Measurements from ENCODE around the gene REC114. TPM values are rescaled to one million over a fixed set of nuclear protein-coding genes. Genes with fewer than 3 reads are reported as not detected.

REC114 gene
- polyA plus RNA-seq, 2 donors = not detected

DNA sequence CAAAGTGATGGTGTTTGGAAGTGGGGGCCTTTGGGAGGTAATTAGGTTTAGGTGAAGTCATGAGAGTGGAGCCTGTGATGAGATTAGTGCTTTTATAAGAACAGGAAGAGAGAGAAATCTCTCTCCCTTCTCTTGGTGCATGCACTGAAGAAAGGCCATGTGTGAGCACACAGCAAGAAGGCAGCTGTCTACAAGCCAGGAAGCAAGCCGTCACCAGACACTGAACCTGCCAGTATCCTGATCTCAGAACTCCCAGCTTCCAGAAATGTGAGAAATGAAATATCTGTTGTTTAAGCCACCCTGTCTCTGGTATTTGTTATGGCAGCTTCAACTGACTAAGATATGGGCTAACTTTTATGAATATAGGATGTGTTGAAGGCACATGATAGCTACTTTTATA is 72.6 kb downstream of the REC114 start:
- H3K4me3 ChIP-seq (ENCODE audit: low read depth in 1 of 2, low read length in 2 of 2) = no peak overlapping the region
- H3K27ac ChIP-seq (ENCODE audit: low read depth in 2 of 2, low read length in 1 of 2) = no peak overlapping the region
- WGBS, 2 donors = 86 to 88% methylated on average over 1 of the region's 1 CpG
- no peaks in the 10 kb centered on the region for H3K36me3 ChIP-seq (ENCODE audit: control insufficient read depth in 2 of 2, insufficient read depth in 2 of 2, low read length in 1 of 2)
- H3K4me1 ChIP-seq (ENCODE audit: control insufficient read depth in 2 of 2, insufficient read depth in 2 of 2, low read length in 1 of 2) = no peaks in the 10 kb centered on the region
- H3K27me3 ChIP-seq (ENCODE audit: control insufficient read depth in 1 of 2, insufficient read depth in 2 of 2, low read length in 2 of 2) = no peaks in the 10 kb centered on the region
- no peaks in the 10 kb centered on the region for H3K9me3 ChIP-seq (ENCODE audit: control insufficient read depth in 2 of 2, insufficient read depth in 1 of 2, low read depth in 1 of 2, low read length in 1 of 2)

DNA sequence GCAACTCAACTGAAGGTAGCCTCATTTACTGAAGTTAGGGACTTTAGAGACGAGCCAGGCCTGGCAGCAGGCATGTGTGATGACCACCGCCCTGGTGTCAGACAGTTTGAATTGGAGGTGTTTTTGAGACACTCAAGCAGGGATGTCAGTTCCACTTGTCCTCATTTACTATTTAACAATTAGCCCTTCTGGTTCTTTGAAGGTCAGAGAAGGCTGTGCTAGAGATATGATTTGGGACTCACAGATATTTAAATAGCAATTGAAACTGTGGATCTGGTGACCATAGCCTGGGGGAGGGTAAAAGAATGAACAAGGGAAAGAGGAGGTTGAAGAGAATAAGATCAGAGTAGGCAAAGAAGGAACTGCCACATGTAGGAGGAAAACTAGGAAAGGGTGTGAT is 74.6 kb downstream of the REC114 start:
- no peaks in the 10 kb centered on the region for H3K9me3 ChIP-seq (ENCODE audit: control insufficient read depth in 2 of 2, insufficient read depth in 1 of 2, low read depth in 1 of 2, low read length in 1 of 2)
- no peaks in the 10 kb centered on the region for H3K4me1 ChIP-seq (ENCODE audit: control insufficient read depth in 2 of 2, insufficient read depth in 2 of 2, low read length in 1 of 2)
- no peak overlapping the region for H3K4me3 ChIP-seq (ENCODE audit: low read depth in 1 of 2, low read length in 2 of 2)
- H3K36me3 ChIP-seq (ENCODE audit: control insufficient read depth in 2 of 2, insufficient read depth in 2 of 2, low read length in 1 of 2) = no peaks in the 10 kb centered on the region
- no peaks in the 10 kb centered on the region for H3K27me3 ChIP-seq (ENCODE audit: control insufficient read depth in 1 of 2, insufficient read depth in 2 of 2, low read length in 2 of 2)
- WGBS, 2 donors = 87 to 88% methylated on average over 2 of the region's 2 CpGs
- no peak overlapping the region for H3K27ac ChIP-seq (ENCODE audit: low read depth in 2 of 2, low read length in 1 of 2)

DNA sequence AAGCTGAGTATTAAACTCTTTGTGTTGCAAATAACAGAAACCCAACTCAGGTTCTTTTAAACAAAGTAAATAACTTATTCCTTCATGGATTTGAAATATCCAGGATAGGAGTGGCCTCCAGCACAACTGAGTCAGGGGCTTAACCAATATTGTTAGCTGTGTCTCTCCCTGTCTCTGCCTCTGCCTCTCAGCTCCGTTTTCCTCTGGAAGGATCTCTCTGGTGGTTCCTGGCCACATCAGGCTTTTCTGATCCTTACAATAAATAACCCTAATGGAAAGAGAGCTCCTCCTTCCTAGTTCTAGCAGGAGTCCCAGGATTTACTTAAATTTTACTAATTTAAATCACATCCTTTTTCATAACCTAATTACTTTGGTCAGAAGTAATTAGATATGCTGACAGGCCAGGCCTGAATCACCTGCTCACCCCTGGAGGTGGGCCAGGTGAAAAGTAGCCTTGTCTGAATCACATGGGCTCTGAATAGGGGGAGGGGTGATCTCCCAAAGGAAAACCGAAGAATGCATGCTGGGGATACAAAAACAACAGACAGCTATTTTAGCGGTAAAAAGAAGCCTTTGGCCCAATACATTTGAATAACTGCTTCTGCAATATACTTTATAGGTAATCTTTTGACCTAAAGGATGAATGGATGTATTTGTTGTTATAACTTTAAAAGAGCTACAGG is 75.4 kb downstream of the REC114 start:
- Histone ChIP-seq H3K27ac (ENCODE audit: low read depth in 2 of 2, low read length in 1 of 2) (no peak overlapping the region), H3K27me3 (ENCODE audit: control insufficient read depth in 1 of 2, insufficient read depth in 2 of 2, low read length in 2 of 2) (no peaks in the 10 kb centered on the region), H3K4me3 (ENCODE audit: low read depth in 1 of 2, low read length in 2 of 2) (no peak overlapping the region), H3K4me1 (ENCODE audit: control insufficient read depth in 2 of 2, insufficient read depth in 2 of 2, low read length in 1 of 2) (no peaks in the 10 kb centered on the region), H3K36me3 (ENCODE audit: control insufficient read depth in 2 of 2, insufficient read depth in 2 of 2, low read length in 1 of 2) (no peaks in the 10 kb centered on the region), H3K9me3 (ENCODE audit: control insufficient read depth in 2 of 2, insufficient read depth in 1 of 2, low read depth in 1 of 2, low read length in 1 of 2) (no peaks in the 10 kb centered on the region)
- 59 to 66% methylated on average over 3 of the region's 3 CpGs for WGBS, 2 donors

DNA sequence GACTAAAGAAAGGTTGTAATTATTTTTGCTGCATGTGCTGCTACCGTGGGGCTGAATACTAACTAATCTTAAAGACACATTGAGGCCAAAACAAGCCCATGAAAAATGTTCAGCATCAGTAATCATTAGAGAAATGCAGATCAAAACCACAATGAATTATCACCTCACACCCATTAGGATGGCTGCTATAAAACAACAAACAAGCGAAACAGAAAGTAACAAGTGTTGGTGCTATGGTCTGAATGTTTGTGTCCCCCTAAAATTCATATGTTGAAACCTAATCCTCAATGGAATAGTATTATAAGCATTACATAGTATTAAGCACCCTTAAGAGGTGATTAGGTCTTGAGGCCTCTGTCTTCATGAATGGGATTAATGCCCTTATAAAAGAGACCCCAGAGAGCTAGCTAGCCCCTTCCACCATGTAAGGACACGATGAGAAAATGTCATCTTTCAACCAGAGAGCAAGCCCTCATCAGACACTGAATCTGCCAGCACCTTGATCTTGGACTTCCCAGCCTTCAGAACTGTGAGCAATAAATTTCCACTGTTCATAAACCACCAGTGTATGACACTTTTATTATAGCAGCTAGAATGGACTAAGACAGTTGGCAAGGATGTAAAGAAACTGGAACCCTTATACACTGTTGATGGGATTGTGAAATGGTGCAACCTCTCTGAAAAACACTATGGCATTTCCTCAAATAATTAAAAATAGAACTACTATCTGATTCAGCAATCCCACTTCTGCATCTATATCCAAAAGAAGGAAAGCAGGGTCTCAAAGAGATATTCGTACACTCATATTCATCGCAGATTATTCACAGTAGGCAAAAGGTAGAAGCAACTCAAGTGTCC is 76.1 kb downstream of the REC114 start:
- WGBS, 2 donors = 88 to 89% methylated on average over 5 of the region's 5 CpGs
- no peak overlapping the region for H3K27ac ChIP-seq (ENCODE audit: low read depth in 2 of 2, low read length in 1 of 2)
- H3K4me1 ChIP-seq (ENCODE audit: control insufficient read depth in 2 of 2, insufficient read depth in 2 of 2, low read length in 1 of 2) = no peaks in the 10 kb centered on the region
- H3K36me3 ChIP-seq (ENCODE audit: control insufficient read depth in 2 of 2, insufficient read depth in 2 of 2, low read length in 1 of 2) = no peaks in the 10 kb centered on the region
- no peak overlapping the region for H3K4me3 ChIP-seq (ENCODE audit: low read depth in 1 of 2, low read length in 2 of 2)
- no peaks in the 10 kb centered on the region for H3K27me3 ChIP-seq (ENCODE audit: control insufficient read depth in 1 of 2, insufficient read depth in 2 of 2, low read length in 2 of 2)
- H3K9me3 ChIP-seq (ENCODE audit: control insufficient read depth in 2 of 2, insufficient read depth in 1 of 2, low read depth in 1 of 2, low read length in 1 of 2) = no peaks in the 10 kb centered on the region

DNA sequence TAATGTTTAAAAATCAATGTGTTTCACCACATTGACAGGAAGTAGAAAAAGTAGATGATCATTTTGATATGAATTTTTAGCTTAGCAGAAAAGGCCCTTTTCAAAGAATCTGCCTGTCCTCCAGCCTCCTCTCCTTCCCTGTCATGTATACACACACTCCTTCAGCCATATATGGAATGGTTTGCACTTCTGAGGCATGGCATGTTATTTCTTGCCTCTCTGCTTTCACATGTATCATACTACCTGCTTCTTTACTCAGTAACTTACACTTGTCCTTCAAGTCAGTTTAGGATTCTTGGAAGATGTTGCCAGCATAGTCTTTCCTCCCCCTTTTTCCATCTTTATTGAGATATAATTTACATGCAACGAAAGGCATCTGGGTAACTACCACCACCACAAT is 79.0 kb downstream of the REC114 start:
- WGBS, 2 donors = 69 to 76% methylated on average over 1 of the region's 1 CpG
- H3K36me3 ChIP-seq (ENCODE audit: control insufficient read depth in 2 of 2, insufficient read depth in 2 of 2, low read length in 1 of 2) = no peaks in the 10 kb centered on the region
- H3K4me1 ChIP-seq (ENCODE audit: control insufficient read depth in 2 of 2, insufficient read depth in 2 of 2, low read length in 1 of 2) = no peaks in the 10 kb centered on the region
- H3K27me3 ChIP-seq (ENCODE audit: control insufficient read depth in 1 of 2, insufficient read depth in 2 of 2, low read length in 2 of 2) = no peaks in the 10 kb centered on the region
- H3K4me3 ChIP-seq (ENCODE audit: low read depth in 1 of 2, low read length in 2 of 2) = no peak overlapping the region
- no peaks in the 10 kb centered on the region for H3K9me3 ChIP-seq (ENCODE audit: control insufficient read depth in 2 of 2, insufficient read depth in 1 of 2, low read depth in 1 of 2, low read length in 1 of 2)
- no peak overlapping the region for H3K27ac ChIP-seq (ENCODE audit: low read depth in 2 of 2, low read length in 1 of 2)

DNA sequence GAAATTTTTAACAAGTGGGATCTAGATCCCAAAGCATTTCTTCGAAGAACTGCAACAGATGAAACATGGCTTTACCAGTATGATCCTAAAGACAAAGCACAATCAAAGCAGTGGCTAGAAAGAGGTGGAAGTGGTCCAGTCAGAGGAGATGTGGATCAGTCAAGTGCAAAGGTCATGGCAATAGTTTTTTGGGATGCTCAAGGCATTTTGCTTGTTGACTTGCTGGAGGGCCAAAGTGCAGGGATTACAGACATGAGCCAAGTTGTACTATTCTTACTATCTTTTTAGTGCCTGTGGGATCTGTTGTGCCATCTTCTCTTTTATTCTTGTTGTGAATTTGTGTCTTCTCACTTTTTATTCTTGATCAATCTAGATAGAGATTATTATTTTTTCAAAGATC is 82.0 kb downstream of the REC114 start:
- WGBS, 2 donors = 91 to 92% methylated on average over 1 of the region's 1 CpG
- Histone ChIP-seq H3K27me3 (ENCODE audit: control insufficient read depth in 1 of 2, insufficient read depth in 2 of 2, low read length in 2 of 2) (no peaks in the 10 kb centered on the region), H3K4me1 (ENCODE audit: control insufficient read depth in 2 of 2, insufficient read depth in 2 of 2, low read length in 1 of 2) (no peaks in the 10 kb centered on the region), H3K27ac (ENCODE audit: low read depth in 2 of 2, low read length in 1 of 2) (no peak overlapping the region), H3K4me3 (ENCODE audit: low read depth in 1 of 2, low read length in 2 of 2) (no peak overlapping the region), H3K36me3 (ENCODE audit: control insufficient read depth in 2 of 2, insufficient read depth in 2 of 2, low read length in 1 of 2) (no peaks in the 10 kb centered on the region), H3K9me3 (ENCODE audit: control insufficient read depth in 2 of 2, insufficient read depth in 1 of 2, low read depth in 1 of 2, low read length in 1 of 2) (no peaks in the 10 kb centered on the region)

DNA sequence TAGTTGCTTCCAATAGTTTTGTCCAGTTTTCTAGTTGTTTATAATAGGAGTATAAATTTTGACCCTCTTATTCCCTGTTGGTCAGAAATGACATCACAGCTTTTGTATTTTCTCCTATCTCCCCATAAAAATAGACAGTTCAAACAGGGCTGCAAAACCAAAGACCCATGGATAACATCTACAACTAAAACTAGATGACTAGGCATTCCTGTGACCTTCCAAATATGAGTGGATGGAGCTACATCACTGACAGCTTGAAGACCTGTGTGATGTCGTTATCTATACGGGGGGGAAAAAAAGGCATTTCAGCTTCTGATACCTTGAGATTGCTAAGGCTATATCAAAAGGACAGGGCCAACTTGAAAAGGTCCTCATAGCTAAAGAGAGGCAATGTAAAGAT is 84.6 kb downstream of the REC114 start:
- Histone ChIP-seq H3K4me1 (ENCODE audit: control insufficient read depth in 2 of 2, insufficient read depth in 2 of 2, low read length in 1 of 2) (no peaks in the 10 kb centered on the region), H3K36me3 (ENCODE audit: control insufficient read depth in 2 of 2, insufficient read depth in 2 of 2, low read length in 1 of 2) (no peaks in the 10 kb centered on the region), H3K9me3 (ENCODE audit: control insufficient read depth in 2 of 2, insufficient read depth in 1 of 2, low read depth in 1 of 2, low read length in 1 of 2) (no peaks in the 10 kb centered on the region), H3K27ac (ENCODE audit: low read depth in 2 of 2, low read length in 1 of 2) (no peak overlapping the region), H3K4me3 (ENCODE audit: low read depth in 1 of 2, low read length in 2 of 2) (no peak overlapping the region), H3K27me3 (ENCODE audit: control insufficient read depth in 1 of 2, insufficient read depth in 2 of 2, low read length in 2 of 2) (no peaks in the 10 kb centered on the region)
- 94 to 97% methylated on average over 2 of the region's 2 CpGs for WGBS, 2 donors

DNA sequence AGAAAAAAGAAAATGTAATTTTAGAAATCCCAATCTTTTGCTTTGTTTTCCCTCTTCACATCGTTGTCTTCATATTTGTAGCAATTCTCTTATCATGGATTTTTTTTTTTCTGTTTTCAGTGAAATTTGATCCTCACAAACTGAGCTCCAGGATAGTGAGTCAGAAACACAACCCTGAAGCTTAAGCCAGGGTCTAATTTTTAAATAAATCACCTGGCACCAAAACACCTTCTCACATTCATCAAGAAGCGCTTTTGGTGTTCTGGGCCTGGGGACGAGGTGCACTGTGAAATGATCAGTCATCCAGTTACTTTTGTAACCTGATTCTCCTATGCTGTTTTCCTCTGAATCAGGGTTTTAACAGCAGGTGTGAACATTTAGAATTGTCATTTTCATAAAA is 87.7 kb downstream of the REC114 start:
- H3K27me3 ChIP-seq (ENCODE audit: control insufficient read depth in 1 of 2, insufficient read depth in 2 of 2, low read length in 2 of 2) = no peaks in the 10 kb centered on the region
- no peaks in the 10 kb centered on the region for H3K36me3 ChIP-seq (ENCODE audit: control insufficient read depth in 2 of 2, insufficient read depth in 2 of 2, low read length in 1 of 2)

DNA sequence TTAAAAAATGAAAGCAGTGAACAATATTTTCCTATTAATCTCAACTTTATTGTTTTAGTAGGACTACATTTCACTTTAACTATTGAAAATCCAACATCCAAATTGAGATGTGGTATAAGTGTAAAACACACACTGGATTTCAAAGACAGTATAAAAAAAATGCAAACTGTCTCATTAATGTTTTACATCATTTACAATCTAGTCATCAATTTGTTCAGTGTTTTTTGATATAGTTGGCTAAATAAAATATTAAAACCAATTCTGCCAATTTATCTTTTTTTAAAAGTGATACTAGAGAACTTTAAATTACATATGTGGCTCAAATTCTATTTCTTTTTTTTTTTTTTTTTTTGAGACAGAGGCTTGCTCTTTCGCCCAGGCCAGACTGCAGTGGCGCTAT is 95.2 kb downstream of the REC114 start:
- H3K27me3 ChIP-seq (ENCODE audit: control insufficient read depth in 1 of 2, insufficient read depth in 2 of 2, low read length in 2 of 2) = no peaks in the 10 kb centered on the region
- H3K4me3 ChIP-seq (ENCODE audit: low read depth in 1 of 2, low read length in 2 of 2) = no peak overlapping the region
- no peaks in the 10 kb centered on the region for H3K36me3 ChIP-seq (ENCODE audit: control insufficient read depth in 2 of 2, insufficient read depth in 2 of 2, low read length in 1 of 2)
- H3K4me1 ChIP-seq (ENCODE audit: control insufficient read depth in 2 of 2, insufficient read depth in 2 of 2, low read length in 1 of 2) = no peaks in the 10 kb centered on the region
- no peak overlapping the region for H3K27ac ChIP-seq (ENCODE audit: low read depth in 2 of 2, low read length in 1 of 2)
- H3K9me3 ChIP-seq (ENCODE audit: control insufficient read depth in 2 of 2, insufficient read depth in 1 of 2, low read depth in 1 of 2, low read length in 1 of 2) = no peaks in the 10 kb centered on the region
- WGBS, 2 donors = 92 to 93% methylated on average over 2 of the region's 2 CpGs

More for the DNA sequence above, 87.7 kb downstream of the REC114 start:
- Histone ChIP-seq H3K4me3 (ENCODE audit: low read depth in 1 of 2, low read length in 2 of 2) (no peak overlapping the region), H3K9me3 (ENCODE audit: control insufficient read depth in 2 of 2, insufficient read depth in 1 of 2, low read depth in 1 of 2, low read length in 1 of 2) (no peaks in the 10 kb centered on the region), H3K27ac (ENCODE audit: low read depth in 2 of 2, low read length in 1 of 2) (no peak overlapping the region), H3K4me1 (ENCODE audit: control insufficient read depth in 2 of 2, insufficient read depth in 2 of 2, low read length in 1 of 2) (no peaks in the 10 kb centered on the region)
- 48 to 59% methylated on average over 3 of the region's 3 CpGs for WGBS, 2 donors

Measured in esophagus (tissue), 2 donors.